GM18868 (cell line): ENCODE results near the gene LRRC59.

Experiments
- ATAC-seq: cut with Tn5 transposase; IDR thresholded peaks from one replicate; pipeline ENCODE4 v1.9.1; 2021; ENCODE audit warnings: mild to moderate bottlenecking, moderate library complexity; ENCODE audit not compliant: unreplicated experiment

LRRC59 gene

GRCh38 chr17:50363217-50364060 is 33.9 kb downstream of the LRRC59 start:
- no peak for ATAC-seq

- ATAC-seq = no peak
Measured at GRCh38 chr17:50362661-50363060, 34.7 kb downstream of the LRRC59 start.

GRCh38 chr17:50361561-50362480 is 35.5 kb downstream of the LRRC59 start:
- ATAC-seq = peak; percentile 72

- no peak for ATAC-seq
Measured at GRCh38 chr17:50360486-50361115, 36.7 kb downstream of the LRRC59 start.

GRCh38 chr17:50359998-50360461 is 37.3 kb downstream of the LRRC59 start:
- no peak for ATAC-seq

GRCh38 chr17:50359005-50359699 is 38.2 kb downstream of the LRRC59 start:
- ATAC-seq = no peak

GRCh38 chr17:50358177-50358576 is 39.1 kb downstream of the LRRC59 start:
- ATAC-seq = no peak

GRCh38 chr17:50356892-50357510 is 40.3 kb downstream of the LRRC59 start:
- ATAC-seq = no peak

GRCh38 chr17:50356418-50356817 is 40.9 kb downstream of the LRRC59 start:
- no peak for ATAC-seq

GRCh38 chr17:50355701-50356341 is 41.5 kb downstream of the LRRC59 start:
- ATAC-seq = no peak

- ATAC-seq = no peak
Measured at GRCh38 chr17:50355336-50355700, 42.0 kb downstream of the LRRC59 start.

- ATAC-seq = no peak
Measured at GRCh38 chr17:50354776-50355175, 42.5 kb downstream of the LRRC59 start.

- no peak for ATAC-seq
Measured at GRCh38 chr17:50354198-50354597, 43.1 kb downstream of the LRRC59 start.

GRCh38 chr17:50353600-50354195 is 43.6 kb downstream of the LRRC59 start:
- ATAC-seq = no peak

GRCh38 chr17:50352693-50353599 is 44.4 kb downstream of the LRRC59 start:
- no peak for ATAC-seq

- ATAC-seq = no peak
Measured at GRCh38 chr17:50352072-50352692, 45.1 kb downstream of the LRRC59 start.

- ATAC-seq = no peak
Measured at GRCh38 chr17:50350733-50351132, 46.6 kb downstream of the LRRC59 start.

- ATAC-seq = no peak
Measured at GRCh38 chr17:50349243-50349600, 48.1 kb downstream of the LRRC59 start.
